Prostate gland (tissue), 2 donors: ENCODE measurements around the gene ANGPT4.

Source experiments
- CTCF ChIP-seq, 4 experiments: fragments of 200-600 bp in 2 of 4; fragments of 450-650 bp in 2 of 4; sonication (generic) in 2 of 4; IDR thresholded peaks; 1 replicate in 3 of 4; 2 replicates in 1 of 4; pipeline ENCODE4 v1.5.1; 2016 to 2019; ENCODE audit warnings: antibody characterized with exemption in 4 of 4, mild to moderate bottlenecking in 2 of 4, moderate library complexity in 2 of 4
- POLR2A ChIP-seq: fragments of 450-650 bp; IDR thresholded peaks from one replicate; pipeline ENCODE4 v1.6.1; 2016; ENCODE audit warnings: antibody characterized with exemption, mild to moderate bottlenecking
- POLR2AphosphoS5 ChIP-seq: sonication (generic); formaldehyde crosslinking; IDR thresholded peaks from one replicate; pipeline ENCODE4 v1.6.1; 2017; ENCODE audit warnings: antibody characterized with exemption

- no peak for TF ChIP-seq POLR2A
- no peak for TF ChIP-seq CTCF (IDR thresholded peaks at IDR 0.05)
- no peak for TF ChIP-seq POLR2AphosphoS5
Measured at GRCh38 chr20:878511-879307, 37.4 kb downstream of the ANGPT4 start.
